Measurements from ENCODE around the gene AMN1.
"Not testable (repeated sequence)": the region's sequence is repeated elsewhere in the genome, so short reads cannot be mapped to it uniquely, and the experiment has no call there.

The AMN1 gene

DNA sequence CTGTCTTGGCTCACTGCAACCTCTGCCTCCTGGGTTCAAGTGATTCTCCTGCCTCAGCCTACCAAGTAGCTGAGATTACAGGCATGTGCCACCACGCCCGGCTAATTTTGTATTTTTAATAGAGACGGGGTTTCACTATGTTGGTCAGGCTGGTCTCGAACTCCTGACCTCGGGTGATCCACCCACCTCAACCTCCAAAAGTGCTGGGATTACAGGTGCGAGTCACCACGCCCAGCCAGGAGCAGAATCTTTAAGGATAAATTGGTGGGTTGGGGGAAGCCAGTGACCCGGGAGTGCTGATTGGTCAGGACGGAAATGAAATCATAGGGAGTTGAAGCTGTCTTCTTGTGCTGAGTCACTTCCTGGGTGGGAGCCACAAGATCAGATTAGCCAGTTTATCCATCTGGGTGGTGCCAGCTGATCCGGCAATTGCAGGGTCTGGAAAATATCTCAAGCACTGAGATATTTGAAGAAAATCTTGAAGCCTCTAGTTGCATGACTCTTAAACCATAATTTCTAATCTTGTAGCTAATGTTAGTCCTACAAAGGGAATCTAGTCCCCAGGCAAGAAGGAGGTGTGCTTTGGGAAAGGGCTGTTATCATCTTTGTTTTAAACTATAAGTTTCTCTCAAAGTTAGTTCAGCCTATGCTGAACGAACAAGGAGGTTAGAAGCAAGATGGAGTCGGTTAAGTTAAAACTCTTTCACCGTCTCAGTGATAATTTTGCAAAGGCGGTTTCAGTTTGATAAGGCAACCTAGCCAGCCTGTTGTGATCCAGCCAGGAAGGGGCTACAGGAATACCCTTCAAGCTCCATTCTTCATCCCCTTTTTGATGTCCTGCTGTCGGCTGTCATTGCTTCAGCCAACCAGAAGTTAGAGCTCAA, 5.0 kb upstream of the AMN1 start:
- Histone ChIP-seq H3K27ac (ENCODE audit: low read depth, low read length, severe bottlenecking) (peak overlapping the region; percentile 93), H3K4me1 (ENCODE audit: control insufficient read depth, insufficient read depth, low read length, poor library complexity, severe bottlenecking) (peaks cover 14% of the 10 kb centered on the region), H3K9me3 (ENCODE audit: control insufficient read depth, low read length) (peaks cover 24% of the 10 kb centered on the region)
- WGBS, 2 experiments (ENCODE audit: insufficient coverage in 2 of 2), result 88 to 90% methylated on average over 7 to 8 of the region's 15 CpGs
- H3K4me3 ChIP-seq (ENCODE audit: extremely low read depth, insufficient read depth, low read length, poor library complexity, severe bottlenecking); H3K36me3 ChIP-seq (ENCODE audit: control insufficient read depth, insufficient read depth, low read length): not testable (repeated sequence)

DNA sequence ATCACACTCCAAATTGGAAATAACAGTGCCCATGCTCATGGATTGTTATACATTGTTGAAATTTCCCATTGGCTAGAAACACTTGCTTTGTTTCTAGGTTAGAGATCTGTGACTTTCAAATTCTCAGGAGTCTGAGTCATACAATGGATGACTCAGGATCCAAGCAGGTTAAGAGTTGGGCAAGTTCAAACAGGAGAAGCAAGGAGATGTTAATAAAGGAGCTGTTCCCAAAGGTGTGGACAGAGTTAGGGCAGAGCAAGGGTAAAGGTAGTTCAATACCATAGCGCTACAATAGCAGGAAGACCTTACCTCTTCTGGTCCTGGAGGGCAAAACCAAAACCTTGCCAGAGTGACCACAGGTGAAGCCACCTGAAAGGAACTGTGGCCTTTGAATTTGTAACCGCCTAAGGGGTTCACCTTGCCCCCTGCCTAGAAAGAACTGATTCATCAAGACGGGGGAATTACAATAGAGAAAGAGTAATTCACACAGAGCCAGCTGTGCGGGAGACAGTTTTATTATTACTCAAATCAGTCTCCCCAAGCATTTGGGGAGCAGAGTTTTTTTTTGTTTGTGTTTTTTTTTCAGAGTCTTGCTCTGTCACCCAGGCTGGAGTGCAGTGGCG, 4.2 kb upstream of the AMN1 start:
- H3K36me3 ChIP-seq (ENCODE audit: control insufficient read depth, insufficient read depth, low read length), result no peaks in the 10 kb centered on the region
- H3K4me1 ChIP-seq (ENCODE audit: control insufficient read depth, insufficient read depth, low read length, poor library complexity, severe bottlenecking), result peaks cover 14% of the 10 kb centered on the region
- WGBS, 2 experiments (ENCODE audit: insufficient coverage in 2 of 2), result 28 to 43% methylated on average over 3 of the region's 5 CpGs
- no peak overlapping the region for H3K4me3 ChIP-seq (ENCODE audit: extremely low read depth, insufficient read depth, low read length, poor library complexity, severe bottlenecking)
- H3K9me3 ChIP-seq (ENCODE audit: control insufficient read depth, low read length), result peaks cover 24% of the 10 kb centered on the region
- H3K27ac ChIP-seq (ENCODE audit: low read depth, low read length, severe bottlenecking), result peak overlapping the region; percentile 93

DNA sequence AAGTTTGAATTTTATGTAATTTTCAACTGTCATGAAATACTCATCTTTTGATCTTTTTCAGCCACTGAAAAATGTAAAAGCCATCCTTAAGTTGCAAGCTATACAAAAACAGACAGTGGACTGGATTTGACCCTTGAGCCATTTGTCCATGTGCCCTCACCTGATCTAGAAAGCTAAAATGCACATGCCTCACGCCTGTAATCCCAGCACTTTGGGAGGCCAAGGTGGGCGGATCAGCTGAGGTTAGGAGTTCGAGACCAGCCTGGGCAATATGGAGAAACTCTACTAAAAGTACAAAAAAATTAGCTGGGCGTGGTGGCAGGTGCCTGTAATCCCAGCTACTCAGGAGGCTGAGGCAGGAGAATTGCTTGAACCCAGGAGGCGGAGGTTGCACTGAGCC, 2.4 kb upstream of the AMN1 start:
- H3K36me3 ChIP-seq (ENCODE audit: control insufficient read depth, insufficient read depth, low read length); H3K4me3 ChIP-seq (ENCODE audit: extremely low read depth, insufficient read depth, low read length, poor library complexity, severe bottlenecking); H3K4me1 ChIP-seq (ENCODE audit: control insufficient read depth, insufficient read depth, low read length, poor library complexity, severe bottlenecking): not testable (repeated sequence)
- Histone ChIP-seq H3K27ac (ENCODE audit: low read depth, low read length, severe bottlenecking) (peak overlapping the region; percentile 93), H3K9me3 (ENCODE audit: control insufficient read depth, low read length) (peaks cover 24% of the 10 kb centered on the region)
- 90 to 98% methylated on average over 5 of the region's 5 CpGs for WGBS, 2 experiments (ENCODE audit: insufficient coverage in 2 of 2)

DNA sequence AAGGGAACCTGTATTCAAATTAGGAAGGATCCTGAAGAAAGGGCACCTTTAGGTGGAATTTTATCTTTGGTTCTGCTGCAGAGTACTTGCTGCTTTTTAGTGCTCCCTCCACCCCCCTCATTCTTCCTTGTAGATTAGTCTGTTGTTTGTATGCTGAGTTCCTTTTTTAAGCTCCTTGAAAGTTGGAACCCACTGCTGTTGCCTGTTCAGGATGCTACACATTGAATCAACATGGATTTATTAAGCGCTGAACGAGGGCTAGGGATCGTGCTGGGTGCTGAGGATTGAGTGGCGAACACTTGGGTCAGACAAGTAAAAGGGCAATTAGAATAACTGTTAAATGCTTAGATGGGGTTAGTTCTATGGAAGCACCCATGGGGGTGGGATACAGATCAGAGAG, 884 bp upstream of the AMN1 start:
- Histone ChIP-seq H3K4me1 (ENCODE audit: control insufficient read depth, insufficient read depth, low read length, poor library complexity, severe bottlenecking) (peaks cover 9% of the 10 kb centered on the region), H3K9me3 (ENCODE audit: control insufficient read depth, low read length) (peaks cover 21% of the 10 kb centered on the region), H3K27ac (ENCODE audit: low read depth, low read length, severe bottlenecking) (peak overlapping the region; percentile 84), H3K4me3 (ENCODE audit: extremely low read depth, insufficient read depth, low read length, poor library complexity, severe bottlenecking) (peak overlapping the region; percentile 58), H3K36me3 (ENCODE audit: control insufficient read depth, insufficient read depth, low read length) (no peaks in the 10 kb centered on the region)
- WGBS, 2 experiments (ENCODE audit: insufficient coverage in 2 of 2), result 93 to 100% methylated on average over 4 of the region's 4 CpGs

DNA sequence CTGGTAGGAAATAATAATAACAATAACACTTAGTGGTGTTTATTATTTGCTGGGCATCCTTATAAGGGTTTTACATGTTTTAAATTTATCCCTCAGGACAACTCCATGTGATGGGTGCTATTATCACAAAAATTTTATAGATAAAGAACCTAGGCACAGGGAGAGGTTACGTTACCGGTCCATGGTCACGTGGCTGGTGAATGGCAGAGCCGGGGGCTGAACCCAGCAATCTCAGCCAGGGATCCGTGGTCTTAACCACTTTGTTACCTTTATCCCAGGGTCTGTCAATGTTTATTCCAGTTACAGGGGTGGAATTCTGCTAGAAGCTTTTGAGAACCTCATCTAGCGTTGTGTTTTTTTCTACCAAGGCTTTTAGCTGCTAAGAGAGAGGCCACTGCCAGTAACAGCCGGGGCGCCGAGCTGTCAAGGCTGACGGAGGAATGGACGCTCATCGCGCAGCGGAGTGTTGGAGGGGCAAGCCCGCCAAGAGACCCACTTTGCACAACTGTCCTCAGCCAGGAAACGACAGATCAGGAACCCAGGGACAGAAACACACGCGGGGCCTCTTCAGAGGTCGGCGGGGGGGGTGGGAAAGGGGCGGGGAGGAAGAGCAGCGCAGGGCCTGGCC, 418 bp downstream of the AMN1 start:
- H3K9me3 ChIP-seq (ENCODE audit: control insufficient read depth, low read length), result peaks cover 21% of the 10 kb centered on the region
- H3K4me3 ChIP-seq (ENCODE audit: extremely low read depth, insufficient read depth, low read length, poor library complexity, severe bottlenecking), result peak overlapping the region; percentile 58
- 2 to 6% methylated on average over 15 to 16 of the region's 22 CpGs for WGBS, 2 experiments (ENCODE audit: insufficient coverage in 2 of 2)
- peak overlapping the region; percentile 84 for H3K27ac ChIP-seq (ENCODE audit: low read depth, low read length, severe bottlenecking)
- no peaks in the 10 kb centered on the region for H3K36me3 ChIP-seq (ENCODE audit: control insufficient read depth, insufficient read depth, low read length)
- H3K4me1 ChIP-seq (ENCODE audit: control insufficient read depth, insufficient read depth, low read length, poor library complexity, severe bottlenecking), result peaks cover 3% of the 10 kb centered on the region

DNA sequence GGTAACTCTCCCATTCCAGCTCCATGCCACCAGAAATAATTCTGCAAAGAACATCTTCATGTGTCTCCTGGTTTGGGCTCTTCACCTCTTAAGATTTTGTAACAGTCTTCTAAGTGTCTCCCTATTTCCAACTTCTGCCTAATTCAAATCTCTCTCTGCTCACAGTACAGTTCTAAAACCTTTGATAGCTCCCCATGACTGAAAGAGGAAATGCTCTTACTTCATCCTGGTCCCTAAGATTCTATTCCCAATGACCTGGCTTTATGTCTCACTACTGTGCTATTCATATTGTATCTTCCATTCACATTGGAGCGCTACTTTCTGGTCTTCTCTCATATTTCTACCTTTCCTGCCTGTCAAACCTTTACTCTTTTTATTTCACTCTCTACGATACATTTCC, 1.6 kb downstream of the AMN1 start:
- Histone ChIP-seq H3K27ac (ENCODE audit: low read depth, low read length, severe bottlenecking) (no peak overlapping the region), H3K9me3 (ENCODE audit: control insufficient read depth, low read length) (peaks cover 21% of the 10 kb centered on the region), H3K36me3 (ENCODE audit: control insufficient read depth, insufficient read depth, low read length) (no peaks in the 10 kb centered on the region), H3K4me1 (ENCODE audit: control insufficient read depth, insufficient read depth, low read length, poor library complexity, severe bottlenecking) (peaks cover 3% of the 10 kb centered on the region), H3K4me3 (ENCODE audit: extremely low read depth, insufficient read depth, low read length, poor library complexity, severe bottlenecking) (no peak overlapping the region)
- 98 to 100% methylated on average over 2 of the region's 2 CpGs for WGBS, 2 experiments (ENCODE audit: insufficient coverage in 2 of 2)

DNA sequence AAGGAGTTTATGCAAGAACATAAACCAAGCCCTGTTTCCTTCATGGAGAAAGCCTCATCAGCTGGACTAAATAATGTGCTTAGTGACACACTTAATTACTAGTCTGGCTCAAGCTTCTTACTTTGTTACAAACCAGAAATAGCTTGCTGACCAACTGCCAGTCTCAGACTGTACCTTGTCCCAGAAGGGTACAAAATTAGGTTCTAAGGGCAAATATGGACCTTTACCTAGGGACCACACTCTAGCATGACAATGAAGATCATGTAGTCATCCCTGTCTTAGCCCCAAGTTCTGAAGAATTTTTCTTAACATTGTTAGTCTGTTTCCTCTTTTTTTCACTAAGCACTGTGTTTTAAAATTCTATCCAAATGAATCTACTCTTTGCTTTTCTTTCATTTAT, 2.2 kb downstream of the AMN1 start:
- Histone ChIP-seq H3K27ac (ENCODE audit: low read depth, low read length, severe bottlenecking) (no peak overlapping the region), H3K4me1 (ENCODE audit: control insufficient read depth, insufficient read depth, low read length, poor library complexity, severe bottlenecking) (peaks cover 2% of the 10 kb centered on the region), H3K9me3 (ENCODE audit: control insufficient read depth, low read length) (peaks cover 21% of the 10 kb centered on the region), H3K4me3 (ENCODE audit: extremely low read depth, insufficient read depth, low read length, poor library complexity, severe bottlenecking) (no peak overlapping the region), H3K36me3 (ENCODE audit: control insufficient read depth, insufficient read depth, low read length) (no peaks in the 10 kb centered on the region)

DNA sequence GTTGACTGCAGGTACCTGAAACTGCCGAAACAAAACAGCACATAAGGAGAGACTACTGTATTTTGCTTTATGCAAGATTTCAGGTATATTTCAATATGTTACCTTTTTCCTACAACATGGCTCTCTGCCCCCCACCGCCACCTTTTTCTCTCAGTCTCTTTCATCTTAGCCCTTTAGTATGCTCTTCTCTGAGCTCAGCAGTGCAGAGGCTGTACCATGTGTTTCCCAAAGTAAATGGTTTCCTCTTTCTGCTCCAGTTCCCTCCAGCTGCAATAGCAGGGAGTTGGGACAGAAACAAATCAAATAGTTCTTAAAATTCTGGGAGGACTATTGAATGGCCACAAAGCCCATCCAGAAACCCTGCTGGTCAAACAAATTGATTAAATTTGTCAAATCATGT, 4.3 kb downstream of the AMN1 start:
- H3K4me1 ChIP-seq (ENCODE audit: control insufficient read depth, insufficient read depth, low read length, poor library complexity, severe bottlenecking), result no peaks in the 10 kb centered on the region
- H3K27ac ChIP-seq (ENCODE audit: low read depth, low read length, severe bottlenecking), result no peak overlapping the region
- 75 to 100% methylated on average over 1 of the region's 2 CpGs for WGBS, 2 experiments (ENCODE audit: insufficient coverage in 2 of 2)
- peaks cover 1% of the 10 kb centered on the region for H3K9me3 ChIP-seq (ENCODE audit: control insufficient read depth, low read length)
- H3K36me3 ChIP-seq (ENCODE audit: control insufficient read depth, insufficient read depth, low read length), result no peaks in the 10 kb centered on the region
- H3K4me3 ChIP-seq (ENCODE audit: extremely low read depth, insufficient read depth, low read length, poor library complexity, severe bottlenecking), result no peak overlapping the region

DNA sequence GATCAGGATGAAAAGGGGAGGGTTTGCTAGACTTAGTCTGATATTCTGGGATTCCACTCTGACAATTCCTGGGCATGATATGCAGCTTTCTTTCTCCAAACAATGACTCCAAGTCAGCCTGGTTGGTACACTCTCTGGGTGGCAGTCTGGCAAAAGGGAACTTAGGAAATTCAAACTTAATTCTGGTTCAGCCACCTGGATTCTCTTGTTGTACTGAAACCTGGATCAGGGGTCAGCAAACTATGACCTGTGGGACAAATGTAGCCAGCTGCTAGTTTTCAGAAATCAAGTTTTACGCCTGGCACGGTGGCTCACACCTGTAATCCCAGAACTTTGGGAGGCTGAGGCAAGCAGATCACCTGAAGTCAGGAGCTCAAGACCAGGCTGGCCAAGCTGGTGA, 6.2 kb downstream of the AMN1 start:
- 90 to 94% methylated on average over 2 of the region's 2 CpGs for WGBS, 2 experiments (ENCODE audit: insufficient coverage in 2 of 2)
- Histone ChIP-seq H3K36me3 (ENCODE audit: control insufficient read depth, insufficient read depth, low read length) (peaks cover 5% of the 10 kb centered on the region), H3K9me3 (ENCODE audit: control insufficient read depth, low read length) (no peaks in the 10 kb centered on the region)

DNA sequence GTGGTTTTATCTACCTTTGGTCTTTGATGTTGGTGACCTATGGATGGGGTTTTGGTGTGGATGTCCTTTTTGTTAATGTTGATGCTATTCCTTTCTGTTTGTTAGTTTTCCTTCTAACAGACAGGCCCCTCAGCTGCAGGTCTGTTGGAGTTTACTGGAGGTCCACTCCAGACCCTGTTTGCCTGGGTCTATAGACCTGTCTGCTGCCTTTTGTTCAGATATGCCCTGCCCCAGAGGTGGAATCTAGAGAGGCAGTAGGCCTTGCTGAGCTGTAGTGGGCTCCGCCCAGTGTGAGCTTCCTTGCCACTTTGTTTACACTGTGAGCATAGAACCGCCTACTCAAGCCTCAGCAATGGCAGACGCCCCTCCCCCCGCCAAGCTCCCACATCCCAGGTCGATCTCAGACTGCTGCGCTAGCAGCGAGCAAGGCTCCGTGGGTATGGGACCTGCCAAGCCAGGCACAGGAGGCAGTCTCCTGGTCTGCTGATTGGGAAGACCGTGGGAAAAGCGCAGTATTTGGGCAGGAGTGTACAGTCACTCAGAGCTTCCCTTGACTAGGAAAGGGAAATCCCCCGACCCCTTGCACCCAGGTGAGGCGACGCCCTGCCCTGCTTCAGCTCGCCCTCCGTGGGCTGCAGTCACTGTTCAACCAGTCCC, 10.2 kb downstream of the AMN1 start:
- H3K4me1 ChIP-seq (ENCODE audit: control insufficient read depth, insufficient read depth, low read length, poor library complexity, severe bottlenecking); H3K4me3 ChIP-seq (ENCODE audit: extremely low read depth, insufficient read depth, low read length, poor library complexity, severe bottlenecking); H3K27ac ChIP-seq (ENCODE audit: low read depth, low read length, severe bottlenecking); H3K9me3 ChIP-seq (ENCODE audit: control insufficient read depth, low read length); H3K36me3 ChIP-seq (ENCODE audit: control insufficient read depth, insufficient read depth, low read length): not testable (repeated sequence)
- 79 to 90% methylated on average over 8 to 12 of the region's 15 CpGs for WGBS, 2 experiments (ENCODE audit: insufficient coverage in 2 of 2)

More for the DNA sequence above, 6.2 kb downstream of the AMN1 start:
- no peak overlapping the region for H3K4me3 ChIP-seq (ENCODE audit: extremely low read depth, insufficient read depth, low read length, poor library complexity, severe bottlenecking)
- no peaks in the 10 kb centered on the region for H3K4me1 ChIP-seq (ENCODE audit: control insufficient read depth, insufficient read depth, low read length, poor library complexity, severe bottlenecking)
- no peak overlapping the region for H3K27ac ChIP-seq (ENCODE audit: low read depth, low read length, severe bottlenecking)
